Effector memory CD8-positive, alpha-beta T cell (primary cell): ENCODE data around the gene RPS3A.
A peak's percentile ranks its signal among the peaks of the same experiment; 100 is the strongest.
"Not testable (repeated sequence)": the region's sequence is repeated elsewhere in the genome, so short reads cannot be mapped to it uniquely, and the experiment has no call there.

Source experiments
- ATAC-seq: fragments of 150-1000 bp; cut with Tn5 transposase; replicated peaks from 2 replicates; pipeline ENCODE4 v1.10.0; 2021; ENCODE audit warnings: mild to moderate bottlenecking, moderate library complexity
- DNase-seq, 3 experiments: peaks; one replicate each; pipeline ENCODE4 v3.0.0; 2021
- H3K27ac Mint-ChIP-seq, 2 donors: one replicate each; pipeline ENCODE4 v1.8.0; 2022; ENCODE audit warnings: mild to moderate bottlenecking in 2 of 2, mixed read lengths in 2 of 2, moderate library complexity in 2 of 2
- H3K27me3 Mint-ChIP-seq, 2 donors: one replicate each; pipeline ENCODE4 v1.8.0; 2022; ENCODE audit warnings: mixed read lengths in 2 of 2
- H3K36me3 Mint-ChIP-seq: one replicate; pipeline ENCODE4 v1.8.0; 2022; ENCODE audit warnings: mild to moderate bottlenecking, moderate library complexity, mixed read lengths; ENCODE audit not compliant: insufficient read depth
- H3K4me1 Mint-ChIP-seq, 2 donors: one replicate each; pipeline ENCODE4 v1.8.0; 2022; ENCODE audit warnings: low read depth in 2 of 2, mixed read lengths in 2 of 2
- H3K4me3 Mint-ChIP-seq, 2 donors: one replicate each; pipeline ENCODE4 v1.8.0; 2022; ENCODE audit warnings: mild to moderate bottlenecking in 2 of 2, mixed read lengths in 2 of 2, moderate library complexity in 2 of 2
- H3K9me3 Mint-ChIP-seq, 2 donors: one replicate each; pipeline ENCODE4 v1.8.0; 2022; ENCODE audit warnings: mixed read lengths in 2 of 2

Gene RPS3A

DNA sequence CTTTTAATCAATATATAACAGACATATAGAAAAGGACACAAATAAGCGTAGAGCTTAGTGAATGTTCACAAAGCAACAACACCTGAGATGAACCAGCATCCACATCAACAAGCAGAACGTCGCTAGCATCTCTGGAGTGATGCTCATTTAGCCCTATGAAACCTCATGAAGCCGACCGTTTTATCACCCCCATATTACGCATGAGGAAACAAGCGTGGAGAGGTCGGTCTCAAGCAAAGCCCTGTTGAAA is 524 bp upstream of the RPS3A start:
- ATAC-seq (no peak), DNase-seq (no peak)
- H3K4me3 Mint-ChIP-seq, result peak overlapping the region; percentile 94 to 96
- peak overlapping the region; percentile 96 to 98 for H3K27ac Mint-ChIP-seq
- peaks cover 21 to 22% of the 10 kb centered on the region in 2 donors for H3K4me1 Mint-ChIP-seq
- peaks cover 52% of the 10 kb centered on the region for H3K36me3 Mint-ChIP-seq
- H3K9me3 Mint-ChIP-seq, result no peaks in the 10 kb centered on the region
- H3K27me3 Mint-ChIP-seq, result peaks cover 0 to 20% of the 10 kb centered on the region in 2 donors

DNA sequence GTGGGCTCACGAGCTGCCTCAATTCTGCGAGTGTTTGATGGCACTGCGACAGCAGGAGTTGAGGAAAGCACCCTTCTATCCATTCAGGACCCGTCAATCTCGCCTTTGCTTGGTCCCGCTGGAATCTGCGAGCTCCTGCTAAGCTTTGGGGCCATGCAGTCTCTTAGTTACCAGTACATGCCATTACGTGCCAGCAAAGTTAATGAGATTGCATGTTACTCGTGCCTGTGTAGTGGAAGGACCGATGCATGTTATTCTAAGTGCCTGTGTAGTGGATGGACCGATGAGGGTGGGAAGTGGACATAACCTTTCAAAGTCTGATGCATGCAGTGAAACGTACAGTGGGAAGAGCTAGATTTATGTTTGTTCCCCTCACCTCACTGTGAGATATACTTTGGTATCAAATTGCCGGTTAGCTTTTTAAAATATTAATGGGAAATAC is 569 bp downstream of the RPS3A start:
- peak overlapping the region; percentile 94 to 96 for H3K4me3 Mint-ChIP-seq
- peaks cover 0 to 10% of the 10 kb centered on the region in 2 donors for H3K27me3 Mint-ChIP-seq
- peaks cover 21 to 22% of the 10 kb centered on the region in 2 donors for H3K4me1 Mint-ChIP-seq
- no peaks in the 10 kb centered on the region for H3K9me3 Mint-ChIP-seq
- peaks cover 61% of the 10 kb centered on the region for H3K36me3 Mint-ChIP-seq
- ATAC-seq (no peak), DNase-seq (peak in 1 of 3 experiments; percentile 5)
- H3K27ac Mint-ChIP-seq, result peak overlapping the region; percentile 96 to 98

GRCh38 chr4:151100531-151100930 is 1.1 kb downstream of the RPS3A start:
- Mint-ChIP-seq H3K4me1 (peaks cover 21 to 22% of the 10 kb centered on the region in 2 donors), H3K36me3 (peaks cover 66% of the 10 kb centered on the region), H3K27ac (peak overlapping the region; percentile 96 to 98), H3K4me3 (peak overlapping the region; percentile 94 to 96), H3K9me3 (no peaks in the 10 kb centered on the region), H3K27me3 (peaks cover 0 to 4% of the 10 kb centered on the region in 2 donors)
- ATAC-seq, result no peak
- DNase-seq, result no peak

DNA sequence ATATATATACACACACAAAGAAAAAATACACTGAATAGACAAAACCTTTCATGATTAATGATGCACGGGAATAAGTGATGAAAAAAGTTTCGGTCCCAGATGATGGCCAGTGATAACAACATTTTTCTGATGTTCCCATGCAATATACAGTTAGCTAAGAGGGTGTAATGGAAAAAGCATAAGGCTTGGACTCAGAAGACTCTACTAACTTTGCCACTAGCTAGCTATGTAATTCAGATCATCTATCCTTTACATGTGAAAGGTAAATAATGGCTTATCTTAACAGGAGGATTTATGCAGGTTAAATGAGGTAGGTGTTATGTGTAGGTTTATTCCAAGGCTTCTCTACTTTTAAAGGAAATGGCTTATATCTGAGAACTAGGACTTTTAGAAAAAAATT is 4.3 kb downstream of the RPS3A start:
- Mint-ChIP-seq H3K27ac (peak overlapping the region in 1 of 2 donors; percentile 13), H3K4me1 (peaks cover 22 to 24% of the 10 kb centered on the region in 2 donors), H3K9me3 (no peaks in the 10 kb centered on the region), H3K4me3 (no peak overlapping the region), H3K27me3 (no peaks in the 10 kb centered on the region), H3K36me3 (peaks cover 93% of the 10 kb centered on the region)
- DNase-seq (no peak), ATAC-seq (no peak)

DNA sequence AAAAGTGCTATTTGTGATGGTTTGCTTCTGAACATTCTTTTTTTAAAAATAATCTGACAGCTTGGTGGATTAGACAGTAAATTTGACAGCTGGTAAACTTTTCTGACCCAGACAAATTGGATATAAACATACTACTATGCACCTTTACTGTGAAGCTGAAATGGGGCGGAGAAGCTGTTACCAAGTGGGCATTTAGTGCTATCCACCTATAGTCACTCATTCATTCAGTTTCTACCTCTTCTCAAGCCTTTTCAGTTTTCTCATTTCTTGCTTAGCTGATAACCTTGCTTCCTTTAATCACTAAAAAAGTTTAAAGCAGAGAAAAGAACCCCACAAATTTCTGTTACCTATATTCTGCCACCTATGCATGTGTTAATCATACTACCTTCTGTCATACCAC is 5.2 kb downstream of the RPS3A start:
- ATAC-seq, result no peak
- Mint-ChIP-seq H3K4me3 (no peak overlapping the region), H3K27me3 (no peaks in the 10 kb centered on the region), H3K9me3 (no peaks in the 10 kb centered on the region), H3K4me1 (peaks cover 22% of the 10 kb centered on the region in 2 donors), H3K27ac (no peak overlapping the region), H3K36me3 (peaks cover 87% of the 10 kb centered on the region)
- DNase-seq, result no peak

DNA sequence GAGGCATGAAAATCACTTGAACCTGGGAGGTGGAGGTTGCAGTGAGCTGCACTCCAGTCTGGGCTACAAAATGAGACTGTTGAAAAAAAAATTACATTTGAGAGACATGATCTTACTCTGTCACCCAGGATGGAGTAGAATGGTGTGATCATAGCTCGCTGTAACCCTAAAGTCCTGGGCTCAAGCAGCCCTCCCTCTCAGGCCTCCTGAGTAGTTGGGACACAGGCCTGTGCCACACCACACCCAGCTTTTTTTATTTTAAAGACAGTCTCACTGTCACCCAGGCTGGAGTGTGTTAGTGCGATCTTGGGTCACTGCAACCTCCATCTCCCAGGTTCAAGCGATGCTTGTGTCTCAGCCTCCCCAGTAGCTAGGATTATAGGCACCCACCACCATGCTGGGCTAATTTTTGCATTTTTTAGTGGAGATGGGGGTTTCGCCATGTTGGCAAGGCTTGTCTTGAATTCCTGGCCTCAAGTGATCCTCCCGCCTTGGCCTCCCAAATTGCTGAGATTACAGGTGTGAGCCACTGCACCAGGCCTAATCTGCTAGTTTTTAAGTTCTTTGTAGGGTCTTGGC is 6.1 kb downstream of the RPS3A start:
- peaks cover 80% of the 10 kb centered on the region for H3K36me3 Mint-ChIP-seq

GRCh38 chr4:151107063-151107462 is 7.6 kb downstream of the RPS3A start:
- Mint-ChIP-seq H3K4me1 (peaks cover 5 to 7% of the 10 kb centered on the region in 2 donors), H3K27ac (no peak overlapping the region), H3K27me3 (no peaks in the 10 kb centered on the region), H3K4me3 (no peak overlapping the region), H3K36me3 (peaks cover 72% of the 10 kb centered on the region), H3K9me3 (no peaks in the 10 kb centered on the region)
- ATAC-seq (no peak), DNase-seq (no peak)

More for the DNA sequence above, 6.1 kb downstream of the RPS3A start:
- no peaks in the 10 kb centered on the region for H3K27me3 Mint-ChIP-seq
- H3K4me1 Mint-ChIP-seq, result peaks cover 15 to 16% of the 10 kb centered on the region in 2 donors
- H3K9me3 Mint-ChIP-seq, result no peaks in the 10 kb centered on the region
- no peak overlapping the region for H3K4me3 Mint-ChIP-seq
- no peak for DNase-seq
- H3K27ac Mint-ChIP-seq, result peak overlapping the region in 1 of 2 donors; percentile 62
- no peak for ATAC-seq

- DNase-seq (no peak), ATAC-seq (no peak)
- no peaks in the 10 kb centered on the region for H3K9me3 Mint-ChIP-seq
- peaks cover 46% of the 10 kb centered on the region for H3K36me3 Mint-ChIP-seq
- no peak overlapping the region for H3K27ac Mint-ChIP-seq
- no peaks in the 10 kb centered on the region for H3K27me3 Mint-ChIP-seq
- peaks cover 0 to 3% of the 10 kb centered on the region in 2 donors for H3K4me1 Mint-ChIP-seq
- H3K4me3 Mint-ChIP-seq, result no peak overlapping the region
These were observed 10.8 kb downstream of the RPS3A start for GRCh38 chr4:151110236-151110635.

DNA sequence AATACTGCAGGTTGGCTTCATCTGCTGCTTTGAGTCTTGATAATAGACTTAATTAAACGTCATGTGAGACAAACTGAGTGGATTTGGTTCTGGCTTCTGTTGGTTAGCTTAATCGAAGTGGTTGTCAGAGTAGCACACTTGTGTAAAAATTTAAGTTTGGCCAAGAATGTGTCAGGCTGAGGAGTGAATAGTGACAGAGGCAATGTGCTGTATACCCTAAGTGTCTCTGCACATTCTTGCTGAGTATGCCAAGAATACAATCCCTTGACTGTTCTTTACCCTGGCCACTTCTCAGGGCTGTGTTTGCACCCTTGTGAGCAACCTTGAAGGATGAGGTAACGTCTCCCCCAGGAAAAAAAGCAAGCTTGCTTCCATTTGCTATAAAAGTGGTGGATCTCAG is 14.9 kb downstream of the RPS3A start:
- H3K27ac Mint-ChIP-seq, result no peak overlapping the region
- no peaks in the 10 kb centered on the region for H3K9me3 Mint-ChIP-seq
- H3K4me1 Mint-ChIP-seq, result no peaks in the 10 kb centered on the region
- DNase-seq, result no peak
- H3K27me3 Mint-ChIP-seq, result no peaks in the 10 kb centered on the region
- H3K4me3 Mint-ChIP-seq, result no peak overlapping the region
- peaks cover 27% of the 10 kb centered on the region for H3K36me3 Mint-ChIP-seq
- no peak for ATAC-seq

GRCh38 chr4:151114986-151115385 is 15.6 kb downstream of the RPS3A start:
- Mint-ChIP-seq H3K27ac (no peak overlapping the region), H3K4me3 (no peak overlapping the region), H3K27me3 (no peaks in the 10 kb centered on the region), H3K4me1 (no peaks in the 10 kb centered on the region), H3K9me3 (no peaks in the 10 kb centered on the region), H3K36me3 (peaks cover 27% of the 10 kb centered on the region)
- ATAC-seq (no peak), DNase-seq (no peak)

DNA sequence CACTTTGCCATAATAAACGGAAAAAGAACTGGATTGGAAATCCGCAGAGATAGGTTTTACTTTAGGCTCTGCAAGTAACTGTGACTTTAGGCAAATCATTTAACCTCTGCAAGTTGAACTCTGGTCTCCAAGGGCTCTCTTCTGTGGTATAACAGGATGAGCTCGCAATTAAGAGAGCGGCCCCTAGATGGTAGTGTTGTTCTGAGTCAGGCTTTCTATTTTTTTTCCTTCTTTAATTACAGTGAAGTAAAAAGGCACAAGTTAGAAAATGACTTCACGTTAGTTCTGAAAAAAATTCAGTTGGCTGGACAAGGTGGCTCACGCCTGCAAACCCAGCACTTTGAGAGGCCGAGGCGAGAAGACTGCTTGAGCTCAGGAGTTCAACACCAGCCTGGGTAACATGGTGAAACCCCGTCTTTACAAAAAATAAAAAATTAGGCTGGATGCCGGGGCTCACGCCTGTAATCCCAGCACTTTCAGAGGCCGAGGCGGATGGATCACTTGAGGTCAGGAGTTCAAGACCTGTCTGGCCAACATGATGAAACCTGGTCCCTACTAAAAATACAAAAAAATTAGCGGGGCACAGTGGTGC is 18.0 kb downstream of the RPS3A start:
- Mint-ChIP-seq H3K9me3 (no peaks in the 10 kb centered on the region), H3K4me1 (peaks cover under 1 to 2% of the 10 kb centered on the region in 2 donors), H3K27me3 (no peaks in the 10 kb centered on the region), H3K4me3 (no peak overlapping the region), H3K27ac (no peak overlapping the region), H3K36me3 (peaks cover 18% of the 10 kb centered on the region)
- DNase-seq, result peak; percentile 35 to 50 (median 36)
- peak; percentile 75 for ATAC-seq

GRCh38 chr4:151129796-151130195 is 30.4 kb downstream of the RPS3A start:
- ATAC-seq (no peak), DNase-seq (no peak)
- Mint-ChIP-seq H3K4me3 (no peak overlapping the region), H3K27ac (no peak overlapping the region), H3K36me3 (peaks cover 3% of the 10 kb centered on the region), H3K4me1 (no peaks in the 10 kb centered on the region), H3K27me3 (no peaks in the 10 kb centered on the region), H3K9me3 (no peaks in the 10 kb centered on the region)

DNA sequence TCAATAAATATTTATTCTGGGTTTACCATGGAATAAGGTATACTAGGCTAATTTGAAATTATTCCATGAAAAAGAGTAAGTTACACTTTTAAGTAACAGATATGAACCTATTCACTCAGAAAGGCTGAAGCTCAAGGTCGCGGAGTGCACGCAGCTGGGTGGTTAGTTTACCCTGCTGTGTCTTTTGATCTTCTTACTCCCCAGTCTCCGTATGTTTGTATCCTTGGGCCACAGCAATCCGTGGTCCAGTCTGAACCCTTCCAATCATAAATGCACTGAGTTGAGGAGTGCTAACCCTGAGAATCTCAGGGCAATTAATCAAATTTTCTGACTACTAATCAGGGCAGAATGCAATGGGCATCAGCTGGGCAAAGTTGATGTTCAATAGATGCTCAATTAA is 33.9 kb downstream of the RPS3A start:
- no peak for DNase-seq
- H3K4me1 Mint-ChIP-seq, result no peaks in the 10 kb centered on the region

DNA sequence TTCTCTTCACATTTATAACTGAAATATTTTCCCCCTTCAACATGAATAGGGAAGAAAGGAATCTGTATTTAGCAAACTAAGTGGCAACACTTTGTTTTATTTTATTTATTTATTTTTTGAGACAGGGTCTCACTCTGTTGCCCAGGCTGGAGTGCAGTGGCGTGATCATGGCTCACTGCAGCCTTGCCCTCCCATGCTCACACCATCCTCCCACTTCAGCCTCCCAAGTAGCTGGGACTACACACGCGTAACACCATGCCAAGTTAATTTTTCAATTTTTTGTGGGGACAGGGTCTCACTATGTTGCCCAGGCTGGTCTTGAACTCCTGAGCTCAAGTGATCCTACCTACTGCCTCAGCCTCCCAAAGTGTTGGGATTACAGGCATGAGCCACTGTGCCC is 36.6 kb downstream of the RPS3A start:
- not testable (repeated sequence) for H3K9me3 Mint-ChIP-seq, ATAC-seq, H3K36me3 Mint-ChIP-seq, H3K27me3 Mint-ChIP-seq, H3K4me3 Mint-ChIP-seq, H3K27ac Mint-ChIP-seq, H3K4me1 Mint-ChIP-seq, DNase-seq

More for the DNA sequence above, 33.9 kb downstream of the RPS3A start:
- ATAC-seq, result no peak
- Mint-ChIP-seq H3K9me3 (no peaks in the 10 kb centered on the region), H3K27me3 (no peaks in the 10 kb centered on the region), H3K4me3 (no peak overlapping the region), H3K36me3 (no peaks in the 10 kb centered on the region), H3K27ac (no peak overlapping the region)
